ENCODE results near the gene CCDC198. TPM values are rescaled to one million over a fixed set of nuclear protein-coding genes. Genes with fewer than 3 reads are reported as not detected.

The CCDC198 gene
- total and polyA plus RNA-seq, 4 donors, result 11.2 to 47.7 (median 18.6) TPM

DNA sequence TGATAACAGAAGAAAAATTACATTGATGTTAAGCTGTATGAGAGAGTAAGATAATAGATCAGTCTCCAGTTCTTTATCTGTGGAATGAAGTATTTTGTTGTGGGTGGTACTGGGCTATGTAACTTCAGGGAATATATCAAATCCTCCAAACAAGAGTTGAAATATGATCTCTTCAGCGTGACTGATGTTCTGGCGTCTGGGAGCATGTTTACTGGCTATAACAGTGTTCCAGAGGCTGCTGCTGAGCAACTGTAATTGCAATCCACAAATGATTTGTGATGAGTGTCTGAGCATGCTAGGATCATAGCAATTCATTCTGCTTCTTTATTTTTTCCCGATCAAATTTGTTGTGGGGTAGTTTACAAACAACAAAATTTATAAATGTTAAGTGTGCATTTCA is 18.6 kb upstream of the CCDC198 start:
- H3K9ac ChIP-seq (ENCODE audit: low read depth in 1 of 2, low read length in 2 of 2), result no peak overlapping the region
- 60% methylated on average over 3 of the region's 3 CpGs for WGBS
- no peak overlapping the region for H3K27ac ChIP-seq (ENCODE audit: low read depth in 1 of 2, low read length in 2 of 2)
- no peak for DNase-seq (ENCODE audit: low spot score)
- TF ChIP-seq YY1 (IDR thresholded peaks at IDR 0.05), result no peak
- H3K4me1 ChIP-seq (ENCODE audit: control insufficient read depth in 4 of 4, insufficient read depth in 4 of 4, low read length in 3 of 4), result no peaks in the 10 kb centered on the region
- H3K9me3 ChIP-seq (ENCODE audit: control insufficient read depth in 4 of 4, low read length in 3 of 4), result no peaks in the 10 kb centered on the region
- H3K36me3 ChIP-seq (ENCODE audit: control insufficient read depth in 4 of 4, insufficient read depth in 3 of 4, low read depth in 1 of 4, low read length in 3 of 4), result no peaks in the 10 kb centered on the region
- no peaks in the 10 kb centered on the region for H3K27me3 ChIP-seq (ENCODE audit: control insufficient read depth in 4 of 4, insufficient read depth in 4 of 4, low read length in 3 of 4)
- no peak overlapping the region for H3K4me3 ChIP-seq (ENCODE audit: low read depth in 1 of 3, low read length in 3 of 3)

- DNase-seq (ENCODE audit: low spot score), result no peak
- Histone ChIP-seq H3K9ac (ENCODE audit: low read depth in 1 of 2, low read length in 2 of 2) (no peak overlapping the region), H3K27ac (ENCODE audit: low read depth in 1 of 2, low read length in 2 of 2) (no peak overlapping the region), H3K4me3 (ENCODE audit: low read depth in 1 of 3, low read length in 3 of 3) (no peak overlapping the region), H3K9me3 (ENCODE audit: control insufficient read depth in 4 of 4, low read length in 3 of 4) (no peaks in the 10 kb centered on the region), H3K36me3 (ENCODE audit: control insufficient read depth in 4 of 4, insufficient read depth in 3 of 4, low read depth in 1 of 4, low read length in 3 of 4) (no peaks in the 10 kb centered on the region), H3K4me1 (ENCODE audit: control insufficient read depth in 4 of 4, insufficient read depth in 4 of 4, low read length in 3 of 4) (no peaks in the 10 kb centered on the region), H3K27me3 (ENCODE audit: control insufficient read depth in 4 of 4, insufficient read depth in 4 of 4, low read length in 3 of 4) (no peaks in the 10 kb centered on the region)
- no peak for TF ChIP-seq HNF4G (IDR thresholded peaks at IDR 0.05)
- no peak for TF ChIP-seq GABPA (IDR thresholded peaks at IDR 0.05 in 1 of 2, conservative IDR thresholded peaks at IDR 0.05 in 1 of 2)
- no peak for TF ChIP-seq TAF1 (conservative IDR thresholded peaks at IDR 0.05)
- TF ChIP-seq EGR1 (IDR thresholded peaks at IDR 0.05; ENCODE audit: low read depth in 2 of 2), result no peak
- no peak for TF ChIP-seq JUND (IDR thresholded peaks at IDR 0.05)
- no peak for TF ChIP-seq RAD21 (IDR thresholded peaks at IDR 0.05)
- no peak for TF ChIP-seq REST (IDR thresholded peaks at IDR 0.05)
- TF ChIP-seq, protein P1, sequence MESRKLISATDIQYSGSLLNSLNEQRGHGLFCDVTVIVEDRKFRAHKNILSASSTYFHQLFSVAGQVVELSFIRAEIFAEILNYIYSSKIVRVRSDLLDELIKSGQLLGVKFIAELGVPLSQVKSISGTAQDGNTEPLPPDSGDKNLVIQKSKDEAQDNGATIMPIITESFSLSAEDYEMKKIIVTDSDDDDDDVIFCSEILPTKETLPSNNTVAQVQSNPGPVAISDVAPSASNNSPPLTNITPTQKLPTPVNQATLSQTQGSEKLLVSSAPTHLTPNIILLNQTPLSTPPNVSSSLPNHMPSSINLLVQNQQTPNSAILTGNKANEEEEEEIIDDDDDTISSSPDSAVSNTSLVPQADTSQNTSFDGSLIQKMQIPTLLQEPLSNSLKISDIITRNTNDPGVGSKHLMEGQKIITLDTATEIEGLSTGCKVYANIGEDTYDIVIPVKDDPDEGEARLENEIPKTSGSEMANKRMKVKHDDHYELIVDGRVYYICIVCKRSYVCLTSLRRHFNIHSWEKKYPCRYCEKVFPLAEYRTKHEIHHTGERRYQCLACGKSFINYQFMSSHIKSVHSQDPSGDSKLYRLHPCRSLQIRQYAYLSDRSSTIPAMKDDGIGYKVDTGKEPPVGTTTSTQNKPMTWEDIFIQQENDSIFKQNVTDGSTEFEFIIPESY (IDR thresholded peaks at IDR 0.05), result no peak
- TF ChIP-seq, protein P2, sequence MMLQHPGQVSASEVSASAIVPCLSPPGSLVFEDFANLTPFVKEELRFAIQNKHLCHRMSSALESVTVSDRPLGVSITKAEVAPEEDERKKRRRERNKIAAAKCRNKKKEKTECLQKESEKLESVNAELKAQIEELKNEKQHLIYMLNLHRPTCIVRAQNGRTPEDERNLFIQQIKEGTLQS (IDR thresholded peaks at IDR 0.05), result no peak
- TF ChIP-seq FOXA2 (IDR thresholded peaks at IDR 0.05), result no peak
- no peak for TF ChIP-seq FOXA1 (IDR thresholded peaks at IDR 0.05)
- TF ChIP-seq RXRA (IDR thresholded peaks at IDR 0.05), result no peak
- TF ChIP-seq YY1 (IDR thresholded peaks at IDR 0.05), result no peak
- 90% methylated on average over 2 of the region's 2 CpGs for WGBS
Observed at GRCh38 chr14:57508756-57509155, 15.1 kb upstream of the CCDC198 start.

Data from liver (tissue), 9 donors.